PFSK-1 (cell line): Measurements from ENCODE around the gene CCSER1.

Experiments
- FOXP2 ChIP-seq: optimal IDR thresholded peaks from 2 replicates; pipeline ENCODE3; 2011; ENCODE audit warnings: borderline replicate concordance, control low read depth, inconsistent platforms; ENCODE audit not compliant: insufficient read depth; ENCODE audit errors: extremely low read length, extremely low read depth
- POLR2AphosphoS5 ChIP-seq: IDR thresholded peaks from 2 replicates; pipeline ENCODE4 v1.6.1; 2012; ENCODE audit warnings: low read depth, mild to moderate bottlenecking, control low read depth, low read length, moderate library complexity
- REST ChIP-seq, 2 experiments: IDR thresholded peaks; 2 replicates each; pipeline versions ENCODE4 v1.6.1 to v1.8.0; 2011 to 2012; ENCODE audit warnings: low read depth in 2 of 2, low read length in 2 of 2, control low read depth in 1 of 2, inconsistent platforms in 1 of 2, mild to moderate bottlenecking in 1 of 2, moderate library complexity in 1 of 2; ENCODE audit not compliant: insufficient read depth in 1 of 2
- SIN3A ChIP-seq: IDR thresholded peaks from 2 replicates; pipeline ENCODE4 v1.6.1; 2012; ENCODE audit warnings: mild to moderate bottlenecking, low read length, moderate library complexity, borderline replicate concordance; ENCODE audit not compliant: insufficient read depth
- TAF1 ChIP-seq: IDR thresholded peaks from 2 replicates; pipeline ENCODE4 v1.6.1; 2012; ENCODE audit warnings: low read length, control low read depth, borderline replicate concordance; ENCODE audit not compliant: insufficient read depth

Gene CCSER1

GRCh38 chr4:90237751-90238530 lies 110.7 kb downstream of the CCSER1 start:
- no peak for TF ChIP-seq TAF1
- no peak for TF ChIP-seq FOXP2
- TF ChIP-seq SIN3A, result no peak
- TF ChIP-seq POLR2AphosphoS5, result no peak
- no peak for TF ChIP-seq REST (IDR thresholded peaks at IDR 0.05; ENCODE audit: insufficient read depth in 1 of 2, low read depth in 2 of 2, low read length in 2 of 2)

- TF ChIP-seq FOXP2 (no peak), REST (IDR thresholded peaks at IDR 0.05; ENCODE audit: insufficient read depth in 1 of 2, low read depth in 2 of 2, low read length in 2 of 2) (no peak), TAF1 (no peak), POLR2AphosphoS5 (no peak), SIN3A (no peak)
Observed at GRCh38 chr4:90240333-90240732, 113.1 kb downstream of the CCSER1 start.

DNA sequence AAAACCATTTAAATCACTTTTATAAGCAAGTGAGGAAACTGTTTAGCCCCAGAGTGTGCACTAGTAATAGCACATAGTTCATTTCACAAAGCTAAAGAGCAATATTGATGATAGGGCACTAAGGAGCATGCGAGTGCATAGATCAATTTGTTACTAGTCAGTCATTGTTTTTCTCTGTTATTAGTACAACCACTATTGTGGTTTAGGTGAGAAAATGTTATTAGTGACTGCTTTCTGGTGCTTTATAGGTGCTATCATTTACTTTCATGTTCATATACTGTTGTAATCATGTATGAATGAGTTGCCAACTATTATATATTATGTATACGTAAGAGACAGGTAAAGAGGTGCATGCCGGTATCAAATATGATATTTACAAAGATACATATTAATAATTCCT lies 113.8 kb downstream of the CCSER1 start:
- TF ChIP-seq FOXP2, result no peak

GRCh38 chr4:90245837-90246236 lies 118.6 kb downstream of the CCSER1 start:
- TF ChIP-seq REST (IDR thresholded peaks at IDR 0.05; ENCODE audit: insufficient read depth in 1 of 2, low read depth in 2 of 2, low read length in 2 of 2), result no peak
- TF ChIP-seq TAF1, result no peak
- TF ChIP-seq POLR2AphosphoS5, result no peak
- TF ChIP-seq SIN3A, result no peak
- TF ChIP-seq FOXP2, result no peak

- TF ChIP-seq REST (IDR thresholded peaks at IDR 0.05; ENCODE audit: insufficient read depth in 1 of 2, low read depth in 2 of 2, low read length in 2 of 2), result no peak
Observed at GRCh38 chr4:90246816-90247215, 119.6 kb downstream of the CCSER1 start.

- TF ChIP-seq FOXP2 (no peak), TAF1 (no peak), POLR2AphosphoS5 (no peak), REST (IDR thresholded peaks at IDR 0.05; ENCODE audit: insufficient read depth in 1 of 2, low read depth in 2 of 2, low read length in 2 of 2) (no peak), SIN3A (no peak)
Observed at GRCh38 chr4:90254357-90254756, 127.2 kb downstream of the CCSER1 start.
